Epithelial cell of proximal tubule (primary cell): ENCODE measurements around the gene FRAS1. TPM values are rescaled to one million over a fixed set of nuclear protein-coding genes. Genes with fewer than 3 reads are reported as not detected.
"Not testable (repeated sequence)": the region's sequence is repeated elsewhere in the genome, so short reads cannot be mapped to it uniquely, and the experiment has no call there.

Source experiments
- DNase-seq: peaks from one replicate; pipeline ENCODE4 v3.0.0-alpha.2; 2011; ENCODE audit warnings: low read depth
- H3K4me3 ChIP-seq: 2 replicates; pipeline ENCODE4 v1.5.1; 2011; ENCODE audit warnings: low read depth, mild to moderate bottlenecking, low read length
- CTCF ChIP-seq: conservative IDR thresholded peaks from 2 replicates; pipeline ENCODE4 v1.5.1; 2012; ENCODE audit warnings: low read depth, mild to moderate bottlenecking, low read length
- total RNA-seq: library from RNA; depleted of rRNA; stranded (reverse); fragments of >200 nt; gene quantifications from 2 replicates; pipeline ENCODE4 v1.2.3, GENCODE V29; 2015

FRAS1 gene
- total RNA-seq, 1 donor from 2014 or later = 9.1 TPM

DNA sequence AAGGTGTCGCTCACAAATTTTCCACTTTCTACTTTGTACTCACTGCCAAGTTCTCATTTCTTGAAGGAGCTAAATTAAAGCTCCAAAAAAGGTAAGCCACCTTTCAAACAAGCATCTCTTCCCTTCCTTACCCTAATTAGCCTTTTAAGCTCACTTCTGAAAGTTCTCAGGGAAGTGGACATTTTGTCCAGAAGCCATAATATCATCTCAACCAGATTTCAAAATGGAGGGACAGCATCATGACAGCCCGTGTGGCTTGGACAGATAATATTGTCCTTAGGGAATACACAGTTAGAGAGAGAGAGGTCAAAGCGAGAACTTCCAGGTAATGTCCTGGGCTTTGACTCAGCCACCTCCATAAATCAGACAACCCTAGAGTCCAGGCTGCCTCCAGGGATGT, 400.6 kb downstream of the FRAS1 start:
- DNase-seq = no peak
- no peak overlapping the region for H3K4me3 ChIP-seq
- TF ChIP-seq CTCF = no peak

GRCh38 chr4:78459327-78459726, 402.2 kb downstream of the FRAS1 start:
- TF ChIP-seq CTCF = no peak
- no peak for DNase-seq

GRCh38 chr4:78460368-78460767, 403.2 kb downstream of the FRAS1 start:
- no peak for DNase-seq
- H3K4me3 ChIP-seq = no peak overlapping the region
- no peak for TF ChIP-seq CTCF

More at GRCh38 chr4:78459327-78459726, 402.2 kb downstream of the FRAS1 start:
- no peak overlapping the region for H3K4me3 ChIP-seq

- no peak for DNase-seq
- H3K4me3 ChIP-seq = no peak overlapping the region
- TF ChIP-seq CTCF = no peak
Observed at GRCh38 chr4:78464265-78464664, 407.1 kb downstream of the FRAS1 start.

GRCh38 chr4:78467223-78467622, 410.1 kb downstream of the FRAS1 start:
- not testable (repeated sequence) for H3K4me3 ChIP-seq, DNase-seq

- H3K4me3 ChIP-seq = no peak overlapping the region
- no peak for DNase-seq
- TF ChIP-seq CTCF = no peak
Observed at GRCh38 chr4:78468272-78468671, 411.1 kb downstream of the FRAS1 start.

DNA sequence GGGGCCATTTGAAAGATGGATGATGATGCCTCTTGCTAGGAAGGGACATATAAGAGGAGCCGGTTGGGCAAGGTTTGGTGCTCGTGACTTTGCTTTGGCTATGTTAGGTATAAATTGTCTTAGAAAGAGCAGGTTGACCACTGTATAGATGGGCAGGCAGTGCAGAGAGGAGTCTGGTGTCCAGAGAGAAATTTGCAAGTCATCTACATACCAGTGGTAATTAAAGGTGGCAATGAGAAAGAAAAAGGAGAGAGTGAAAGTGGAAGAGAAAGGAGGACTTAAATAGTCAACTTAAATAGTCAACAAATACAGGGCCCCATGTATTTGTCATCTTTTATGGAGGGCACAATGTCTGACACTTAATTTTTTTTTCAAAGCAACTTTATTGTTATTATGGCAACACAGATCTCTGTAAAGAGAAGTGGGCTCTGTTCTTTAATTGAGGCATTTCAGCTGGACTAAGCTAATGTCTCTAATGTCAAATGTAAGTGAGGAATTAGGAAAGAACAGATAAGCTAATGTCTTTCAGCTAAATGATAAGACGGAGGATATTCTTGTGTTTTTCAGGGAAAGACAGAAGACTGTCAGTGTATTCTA, 419.1 kb downstream of the FRAS1 start:
- DNase-seq = no peak
- no peak overlapping the region for H3K4me3 ChIP-seq
- TF ChIP-seq CTCF = no peak

DNA sequence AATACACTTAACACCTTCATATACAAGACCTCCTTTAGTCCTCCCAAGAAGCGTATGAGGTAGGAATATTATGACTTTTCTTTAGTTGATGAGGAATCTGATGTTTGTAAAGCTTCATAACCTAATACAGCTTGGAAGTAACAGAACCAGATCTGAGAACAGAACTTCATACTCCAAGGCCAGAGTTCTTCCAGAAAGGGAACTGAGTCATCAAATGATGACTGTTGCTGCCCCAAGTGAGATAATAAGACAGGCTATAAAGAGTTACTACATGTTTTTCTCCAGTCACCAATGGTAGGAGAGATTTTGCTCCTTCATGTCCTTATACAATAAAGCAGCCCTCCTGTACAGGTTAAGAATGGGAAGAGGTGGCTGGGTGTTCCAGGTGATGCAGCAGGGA, 420.2 kb downstream of the FRAS1 start:
- peak; percentile 20 for DNase-seq
- H3K4me3 ChIP-seq = no peak overlapping the region
- no peak for TF ChIP-seq CTCF
